HG02885 (cell line): ENCODE measurements around the gene LRRC56.

Source experiments
- ATAC-seq: cut with Tn5 transposase; IDR thresholded peaks from one replicate; pipeline ENCODE4 v1.9.1; 2021; ENCODE audit warnings: mild to moderate bottlenecking; ENCODE audit not compliant: unreplicated experiment, poor library complexity

LRRC56 gene, protein sequence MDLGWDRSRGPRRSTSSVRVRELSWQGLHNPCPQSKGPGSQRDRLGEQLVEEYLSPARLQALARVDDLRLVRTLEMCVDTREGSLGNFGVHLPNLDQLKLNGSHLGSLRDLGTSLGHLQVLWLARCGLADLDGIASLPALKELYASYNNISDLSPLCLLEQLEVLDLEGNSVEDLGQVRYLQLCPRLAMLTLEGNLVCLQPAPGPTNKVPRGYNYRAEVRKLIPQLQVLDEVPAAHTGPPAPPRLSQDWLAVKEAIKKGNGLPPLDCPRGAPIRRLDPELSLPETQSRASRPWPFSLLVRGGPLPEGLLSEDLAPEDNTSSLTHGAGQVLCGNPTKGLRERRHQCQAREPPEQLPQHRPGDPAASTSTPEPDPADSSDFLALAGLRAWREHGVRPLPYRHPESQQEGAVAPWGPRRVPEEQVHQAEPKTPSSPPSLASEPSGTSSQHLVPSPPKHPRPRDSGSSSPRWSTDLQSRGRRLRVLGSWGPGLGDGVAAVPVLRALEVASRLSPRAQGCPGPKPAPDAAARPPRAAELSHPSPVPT

DNA sequence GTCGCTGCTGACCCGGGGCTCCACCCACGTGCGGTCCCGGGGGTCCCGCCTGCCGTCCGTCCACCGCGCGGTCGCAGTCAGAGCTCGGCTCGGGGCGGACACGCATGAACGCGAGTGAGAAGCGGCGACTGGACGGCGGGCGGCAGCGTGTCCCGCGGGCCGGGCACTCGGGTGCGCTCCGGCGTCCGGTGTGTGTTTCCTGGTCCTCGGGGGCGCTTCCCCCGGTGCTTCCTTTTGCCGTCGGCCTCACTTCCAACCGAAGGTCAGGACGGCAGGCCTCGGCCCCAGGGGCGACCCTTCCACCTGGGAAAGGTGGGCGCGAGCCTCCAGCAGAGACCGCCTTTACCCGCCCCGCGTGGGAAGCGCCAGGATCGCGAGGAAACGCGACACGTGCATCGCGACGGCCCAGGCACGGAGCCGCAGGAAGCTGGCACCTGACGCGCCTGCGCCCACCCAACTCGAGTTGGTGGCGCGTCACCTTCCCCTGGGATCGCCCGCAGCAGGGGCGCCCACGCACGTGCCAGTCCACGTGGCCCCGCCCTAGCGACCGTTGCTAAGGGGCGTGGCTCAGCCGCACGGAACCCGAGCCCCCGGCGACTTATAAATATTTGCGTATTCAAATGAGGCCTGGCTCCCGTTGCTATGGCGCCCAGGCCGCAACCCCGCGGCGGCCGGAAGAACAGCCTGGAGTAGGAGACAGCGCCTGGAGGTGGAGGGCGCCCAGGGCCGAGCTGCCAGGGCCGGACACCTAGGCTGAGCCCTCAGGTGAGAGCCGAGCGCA, at the start of gene LRRC56:
TSS of gene LRRC56 (plus strand) at position 687 of the 781 bp plus-strand sequence. CDS start 3,158 bp downstream, outside the sequence.
- peak; percentile 49 for ATAC-seq

DNA sequence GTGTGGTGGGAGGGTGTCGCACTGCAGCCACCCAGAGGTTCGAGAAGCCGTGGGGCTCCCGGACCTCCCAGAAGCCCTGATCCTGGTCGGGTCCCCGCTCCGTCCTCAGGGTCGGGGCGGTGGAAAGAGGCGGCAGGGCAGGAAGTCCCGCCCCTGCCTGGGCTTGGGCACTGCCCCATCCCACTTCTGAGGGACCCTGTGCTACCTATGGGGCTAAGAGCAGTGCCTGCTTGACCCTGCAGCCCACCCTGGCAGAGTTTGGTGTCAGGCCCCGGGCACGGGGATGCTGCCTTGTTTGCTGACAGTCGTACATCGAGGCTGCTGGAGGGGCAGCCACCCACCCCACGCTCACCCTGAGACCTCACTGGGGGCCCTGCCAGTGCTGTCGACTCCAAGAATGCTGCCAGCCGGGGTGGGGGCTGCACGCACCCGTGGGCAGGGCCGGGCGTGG, 49.7 kb upstream of the LRRC56 start:
- ATAC-seq, result no peak

DNA sequence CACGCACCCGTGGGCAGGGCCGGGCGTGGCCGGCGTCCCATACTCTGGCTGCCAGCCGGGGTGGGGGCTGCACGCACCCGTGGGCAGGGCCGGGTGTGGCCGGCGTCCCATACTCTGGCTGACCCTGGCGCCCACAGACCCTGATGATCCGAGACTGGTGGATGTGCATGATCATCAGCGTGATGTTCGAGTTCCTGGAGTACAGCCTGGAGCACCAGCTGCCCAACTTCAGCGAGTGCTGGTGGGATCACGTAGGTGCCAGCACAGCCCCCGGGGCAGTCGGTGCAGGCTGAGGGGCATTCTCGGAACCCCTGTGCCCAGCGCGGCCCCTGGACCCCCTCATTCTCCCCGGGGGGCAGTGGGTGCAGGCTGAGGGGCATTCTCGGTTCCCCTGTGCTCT, 49.3 kb upstream of the LRRC56 start:
- ATAC-seq, result no peak

DNA sequence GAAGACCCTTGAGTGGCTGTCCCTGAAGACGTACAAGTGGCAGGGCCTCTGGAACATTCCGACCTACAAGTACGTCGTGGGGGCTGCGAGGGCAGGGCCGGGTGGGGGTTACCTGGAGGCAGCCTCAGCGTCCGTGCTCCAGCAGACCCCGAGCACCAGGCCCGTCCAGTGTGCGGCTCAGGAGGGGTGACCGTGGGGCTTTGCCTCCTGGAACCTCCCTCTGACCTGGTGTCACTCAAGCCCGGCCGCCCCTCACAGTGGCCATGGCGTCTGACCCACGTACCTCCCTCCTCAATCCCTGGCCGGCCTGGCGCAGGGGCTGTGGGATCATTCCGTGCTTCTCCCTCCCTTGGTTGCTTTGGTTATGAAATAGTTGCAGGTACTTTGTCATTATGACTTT, 48.7 kb upstream of the LRRC56 start:
- ATAC-seq, result no peak

DNA sequence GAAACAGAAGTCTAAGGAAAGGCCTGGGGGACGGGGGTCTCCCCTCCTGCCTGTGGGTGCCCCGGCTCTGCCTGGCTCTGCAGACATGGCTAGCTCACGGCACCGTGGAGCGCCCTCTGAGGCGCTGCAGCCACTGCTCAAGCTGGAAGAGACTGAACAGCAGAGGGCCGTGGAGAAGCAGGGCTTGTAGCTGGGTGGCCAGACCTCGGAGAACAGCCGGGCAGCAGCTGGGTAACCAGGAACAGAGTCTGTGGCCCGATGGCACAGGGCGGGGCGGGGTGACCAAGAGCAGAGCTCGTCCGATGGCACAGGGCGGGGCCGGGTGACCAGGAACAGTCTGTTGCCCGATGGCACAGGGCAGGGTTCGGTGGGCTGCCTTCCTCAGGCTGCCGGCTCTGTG, 48.3 kb upstream of the LRRC56 start:
- no peak for ATAC-seq

DNA sequence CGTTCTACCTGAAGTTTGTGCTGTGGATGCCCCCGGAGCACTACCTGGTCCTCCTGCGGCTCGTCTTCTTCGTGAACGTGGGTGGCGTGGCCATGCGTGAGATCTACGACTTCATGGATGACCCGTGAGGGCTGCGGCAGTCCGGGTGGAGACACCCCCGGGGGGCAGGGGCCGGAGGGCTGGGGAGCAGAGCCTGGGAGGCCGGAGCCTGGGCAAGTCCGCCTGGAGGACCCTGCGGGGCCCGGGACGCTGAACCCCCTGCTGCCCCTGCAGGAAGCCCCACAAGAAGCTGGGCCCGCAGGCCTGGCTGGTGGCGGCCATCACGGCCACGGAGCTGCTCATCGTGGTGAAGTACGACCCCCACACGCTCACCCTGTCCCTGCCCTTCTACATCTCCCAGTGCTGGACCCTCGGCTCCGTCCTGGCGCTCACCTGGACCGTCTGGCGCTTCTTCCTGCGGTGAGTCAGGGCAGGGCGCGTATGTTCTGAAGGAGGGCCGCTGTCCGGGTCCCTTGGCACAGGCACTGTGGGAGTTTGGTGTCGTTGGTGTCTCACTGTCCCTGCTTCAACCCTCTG, 47.6 kb upstream of the LRRC56 start:
- no peak for ATAC-seq

DNA sequence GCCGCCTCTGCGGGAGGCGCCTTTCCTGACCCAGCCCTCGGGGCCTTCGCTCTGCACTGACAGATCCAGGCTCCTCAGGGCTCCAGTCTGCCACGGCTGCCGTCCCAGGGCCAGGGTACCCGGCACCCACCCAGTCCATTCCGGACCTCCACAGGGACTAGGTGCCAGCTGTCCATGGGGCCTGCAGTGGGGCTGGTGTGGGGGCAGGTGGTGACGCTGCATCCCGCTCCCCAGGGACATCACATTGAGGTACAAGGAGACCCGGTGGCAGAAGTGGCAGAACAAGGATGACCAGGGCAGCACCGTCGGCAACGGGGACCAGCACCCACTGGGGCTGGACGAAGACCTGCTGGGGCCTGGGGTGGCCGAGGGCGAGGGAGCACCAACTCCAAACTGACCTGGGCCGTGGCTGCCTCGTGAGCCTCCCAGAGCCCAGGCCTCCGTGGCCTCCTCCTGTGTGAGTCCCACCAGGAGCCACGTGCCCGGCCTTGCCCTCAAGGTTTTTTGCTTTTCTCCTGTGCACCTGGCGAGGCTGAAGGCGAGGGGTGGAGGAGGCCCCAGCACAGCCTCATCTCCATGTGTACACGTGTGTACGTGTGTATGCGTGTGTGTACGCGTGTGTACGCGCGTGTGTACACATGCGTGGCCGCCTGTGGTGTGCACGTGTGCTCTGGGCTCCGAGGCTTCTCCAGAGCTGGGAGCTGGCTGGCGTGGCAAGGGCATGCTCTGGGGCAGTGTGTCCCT, 47.0 kb upstream of the LRRC56 start:
- no peak for ATAC-seq

DNA sequence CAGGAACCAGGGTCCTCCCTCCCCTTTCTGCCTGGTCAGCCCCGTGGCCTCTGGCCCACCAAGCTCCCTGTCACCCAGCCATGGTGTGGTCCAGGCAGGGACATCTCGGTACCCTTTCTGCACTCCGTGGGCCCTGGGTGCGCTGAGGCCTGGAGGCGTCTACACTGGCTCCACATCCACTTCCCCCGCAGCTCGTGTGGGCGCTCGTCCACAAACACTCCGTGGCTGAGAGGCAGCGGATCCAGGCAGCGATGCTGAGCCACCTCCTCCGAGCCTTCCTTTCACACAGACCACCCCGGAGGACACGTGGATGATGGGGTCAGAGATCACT, 46.4 kb upstream of the LRRC56 start:
- ATAC-seq, result no peak

DNA sequence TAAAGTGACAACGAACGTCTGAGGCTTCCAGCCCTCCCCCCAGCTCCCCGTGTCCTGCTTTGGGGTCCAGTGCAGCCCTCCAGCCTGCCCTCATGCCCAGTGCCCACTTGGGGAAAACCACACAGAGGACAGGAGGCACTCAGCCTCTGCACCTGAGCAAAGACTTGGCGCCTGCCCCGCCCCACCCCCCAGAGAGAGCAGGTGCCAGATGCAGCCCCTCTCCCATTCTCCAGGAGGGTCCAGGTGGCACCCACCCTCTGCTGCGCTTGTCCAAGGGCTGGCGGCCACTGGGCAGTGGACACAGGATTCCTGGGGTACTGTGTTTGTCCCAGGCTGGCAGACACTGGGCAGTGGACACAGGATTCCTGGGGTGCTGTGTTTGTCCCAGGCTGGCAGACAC, 46.0 kb upstream of the LRRC56 start:
- ATAC-seq, result no peak

DNA sequence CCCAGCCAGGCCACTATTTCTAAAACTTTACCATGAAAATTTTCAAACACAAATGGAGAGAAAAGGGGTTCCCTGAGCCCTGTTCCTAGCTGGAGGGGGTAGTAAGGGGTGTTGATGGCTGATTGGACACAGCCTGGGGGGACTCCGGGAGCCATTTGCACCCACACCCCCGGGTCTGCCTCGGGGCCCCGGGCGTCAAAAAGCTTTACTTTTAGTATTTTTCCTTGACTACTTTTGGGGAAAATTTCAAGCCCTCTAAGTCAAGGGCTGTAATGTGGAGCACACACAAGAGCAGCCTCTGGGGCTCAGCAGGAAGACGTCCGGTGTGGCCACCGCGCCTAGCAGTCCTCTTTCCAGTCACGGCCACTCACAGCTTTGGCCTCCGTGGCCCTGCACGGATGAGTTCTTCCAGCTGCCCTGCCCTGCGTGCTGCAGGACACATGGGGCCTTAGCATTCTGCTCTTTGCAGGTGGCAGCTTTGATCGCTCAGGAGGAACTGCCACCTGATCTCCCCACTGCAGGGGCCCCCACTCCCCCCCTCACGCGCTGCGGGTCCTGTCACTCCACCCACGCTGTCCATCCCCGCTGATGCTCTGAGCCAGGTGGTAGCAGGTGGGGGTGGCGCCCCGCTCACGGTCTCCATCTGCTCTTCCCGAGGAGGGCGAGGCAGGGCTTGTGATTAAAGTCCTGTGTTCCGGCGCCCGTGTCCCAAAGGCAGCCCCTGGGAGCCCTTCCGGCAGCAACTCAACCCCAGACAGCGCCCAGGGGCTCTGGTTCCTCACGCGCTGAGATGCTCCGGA, 44.7 kb upstream of the LRRC56 start:
- ATAC-seq, result no peak

DNA sequence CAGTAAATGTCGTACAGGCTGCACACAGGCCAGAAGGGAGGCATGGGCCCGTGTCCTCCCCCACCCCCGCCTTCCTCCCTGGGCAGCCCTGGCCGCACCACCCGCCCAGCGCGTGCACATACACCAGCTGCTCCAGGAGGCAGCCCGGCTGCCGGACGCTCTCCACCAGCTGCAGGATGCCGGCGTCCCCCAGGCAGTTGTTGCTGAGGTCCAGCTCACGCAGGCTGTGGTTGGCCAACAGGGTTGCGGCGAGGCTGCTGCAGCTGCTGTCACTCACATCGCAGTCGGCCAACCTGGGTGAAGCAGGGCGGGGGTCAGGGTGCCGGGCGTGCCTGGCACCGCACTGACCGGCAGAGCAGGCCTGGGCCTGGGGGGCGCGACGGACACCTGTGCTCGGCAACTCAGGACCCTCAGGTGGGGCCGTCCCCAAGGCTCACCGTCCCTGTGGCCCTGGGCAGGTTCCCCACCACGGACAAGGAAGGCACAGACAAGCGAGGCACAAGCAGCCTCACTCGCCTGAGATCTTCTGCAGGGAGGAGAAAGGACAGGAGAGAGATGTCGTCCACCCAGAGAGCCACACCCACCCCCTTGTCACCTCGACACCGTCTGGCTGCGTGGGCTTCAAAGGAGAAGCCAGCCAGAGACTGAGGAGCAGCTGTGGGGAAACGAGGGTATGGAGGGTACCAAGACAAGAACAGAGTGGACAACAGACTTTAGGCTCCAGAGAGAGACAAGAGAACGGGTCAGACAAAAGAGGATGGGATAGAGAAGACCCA, 42.4 kb upstream of the LRRC56 start:
- no peak for ATAC-seq

DNA sequence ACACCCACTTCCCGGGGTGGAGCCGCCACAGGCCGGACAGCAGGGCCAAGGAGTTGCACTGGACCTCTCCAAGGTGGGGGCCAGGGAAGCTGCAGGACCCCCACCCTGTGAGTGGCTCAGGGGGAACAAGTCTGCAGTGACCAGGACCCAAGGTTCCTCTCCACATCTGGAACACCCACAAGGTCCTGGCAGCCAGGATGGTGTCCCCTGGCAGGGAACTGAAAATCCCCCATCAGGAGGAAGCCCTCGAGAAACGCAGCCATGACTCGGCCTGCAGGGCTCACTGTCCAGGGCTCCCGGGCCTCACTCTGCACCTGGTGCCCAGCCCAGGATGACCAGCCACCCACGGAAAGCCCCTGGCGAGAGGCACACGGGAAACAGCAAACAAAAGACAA, 41.8 kb upstream of the LRRC56 start:
- ATAC-seq, result no peak

DNA sequence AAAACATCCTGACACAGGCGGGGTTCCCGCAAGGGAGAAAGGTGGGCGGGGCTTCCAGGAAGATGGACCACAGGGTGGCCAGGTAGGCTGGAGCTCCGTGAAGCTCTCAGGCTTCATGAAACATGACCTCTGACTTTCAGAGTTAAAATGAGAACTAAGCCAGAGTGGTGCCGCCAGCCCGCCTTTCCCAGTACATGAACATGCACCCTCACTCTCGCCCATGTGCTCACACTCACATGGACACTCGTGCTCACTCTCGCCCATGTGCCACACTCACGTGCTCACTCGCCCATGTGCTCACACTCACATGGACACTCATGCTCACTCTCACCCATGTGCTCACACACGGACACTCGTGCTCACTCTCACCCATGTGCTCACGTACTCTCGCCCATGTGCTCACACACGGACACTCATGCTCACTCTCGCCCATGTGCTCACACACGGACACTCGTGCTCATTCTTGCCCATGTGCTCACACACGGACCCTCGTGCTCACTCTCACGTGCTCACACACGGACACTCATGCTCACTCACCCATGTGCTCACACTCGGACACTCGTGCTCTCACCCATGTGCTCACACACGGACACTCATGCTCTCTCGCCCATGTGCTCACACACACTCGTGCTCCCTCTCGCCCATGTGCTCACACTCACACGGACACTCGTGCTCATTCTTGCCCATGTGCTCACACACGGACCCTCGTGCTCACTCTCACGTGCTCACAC, 40.3 kb upstream of the LRRC56 start:
- ATAC-seq, result no peak

DNA sequence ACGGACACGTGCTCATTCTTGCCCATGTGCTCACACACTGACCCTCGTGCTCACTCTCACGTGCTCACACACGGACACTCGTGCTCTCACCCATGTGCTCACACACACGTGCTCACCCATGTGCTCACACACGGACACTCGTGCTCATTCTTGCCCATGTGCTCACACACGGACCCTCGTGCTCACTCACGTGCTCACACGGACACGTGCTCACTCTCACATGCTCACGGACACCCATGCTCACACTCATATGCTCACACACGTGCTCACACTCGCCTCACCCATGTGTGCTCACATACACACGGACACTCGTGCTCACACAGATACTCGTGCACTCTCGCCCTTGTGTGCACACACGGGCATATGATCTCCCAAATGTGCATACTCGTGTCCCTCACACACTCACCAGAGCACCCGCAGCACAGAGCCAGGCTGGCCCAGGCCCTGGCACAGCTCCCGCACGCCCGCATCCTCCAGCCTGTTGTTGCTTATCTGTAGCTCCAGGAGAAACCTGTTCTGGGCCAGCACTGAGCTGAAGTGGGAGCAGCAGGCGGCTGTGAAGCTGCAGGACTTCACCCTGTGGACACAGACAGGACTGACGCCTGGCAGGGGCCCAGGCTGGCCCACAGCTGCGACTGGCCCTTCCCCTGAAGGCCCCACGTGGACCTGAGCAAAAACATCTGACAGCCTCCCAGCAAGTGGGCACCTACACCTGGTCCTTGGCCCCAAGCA, 39.6 kb upstream of the LRRC56 start:
- no peak for ATAC-seq

DNA sequence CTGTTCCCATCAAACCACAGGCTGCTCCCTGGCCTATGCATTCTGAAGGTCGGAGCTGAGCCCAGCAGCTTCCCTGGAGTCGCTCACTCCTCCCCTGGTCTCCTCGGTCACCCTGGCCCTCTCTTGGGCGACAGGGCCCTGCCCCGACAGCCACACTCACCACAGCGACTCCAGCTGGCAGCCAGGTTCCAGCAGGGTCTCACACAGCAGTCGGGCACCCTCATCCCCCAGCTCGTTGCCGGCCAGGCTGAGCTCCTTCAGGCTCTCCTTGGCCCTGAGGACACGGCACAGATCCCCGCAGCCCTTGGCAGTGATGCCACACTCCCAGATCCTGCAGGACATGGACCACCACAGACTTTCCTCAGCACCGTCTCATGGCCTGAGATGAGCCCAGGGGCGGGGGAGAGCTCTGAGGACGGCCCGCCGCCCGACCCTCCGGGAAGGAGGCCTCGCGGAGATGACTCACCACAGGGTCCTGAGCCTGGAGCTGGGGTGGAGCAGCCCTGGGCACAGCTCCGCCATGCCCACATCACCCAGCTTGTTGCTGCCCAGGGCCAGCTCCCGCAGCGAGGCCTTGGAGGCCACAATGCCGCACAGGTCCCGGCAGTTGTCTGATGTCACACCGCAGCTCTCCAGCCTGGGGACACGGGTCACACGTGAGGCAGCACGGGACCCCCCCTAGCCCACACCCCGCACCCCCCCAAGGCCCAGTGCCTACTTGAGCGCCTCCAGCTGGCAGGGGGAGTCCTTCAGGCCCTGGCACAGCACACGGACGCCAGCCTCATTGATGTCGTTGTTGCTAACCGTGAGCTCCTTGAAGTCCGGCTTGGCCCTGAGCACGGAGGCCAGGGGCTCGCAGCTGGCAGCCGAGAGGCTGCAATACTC, 38.8 kb upstream of the LRRC56 start:
- no peak for ATAC-seq

DNA sequence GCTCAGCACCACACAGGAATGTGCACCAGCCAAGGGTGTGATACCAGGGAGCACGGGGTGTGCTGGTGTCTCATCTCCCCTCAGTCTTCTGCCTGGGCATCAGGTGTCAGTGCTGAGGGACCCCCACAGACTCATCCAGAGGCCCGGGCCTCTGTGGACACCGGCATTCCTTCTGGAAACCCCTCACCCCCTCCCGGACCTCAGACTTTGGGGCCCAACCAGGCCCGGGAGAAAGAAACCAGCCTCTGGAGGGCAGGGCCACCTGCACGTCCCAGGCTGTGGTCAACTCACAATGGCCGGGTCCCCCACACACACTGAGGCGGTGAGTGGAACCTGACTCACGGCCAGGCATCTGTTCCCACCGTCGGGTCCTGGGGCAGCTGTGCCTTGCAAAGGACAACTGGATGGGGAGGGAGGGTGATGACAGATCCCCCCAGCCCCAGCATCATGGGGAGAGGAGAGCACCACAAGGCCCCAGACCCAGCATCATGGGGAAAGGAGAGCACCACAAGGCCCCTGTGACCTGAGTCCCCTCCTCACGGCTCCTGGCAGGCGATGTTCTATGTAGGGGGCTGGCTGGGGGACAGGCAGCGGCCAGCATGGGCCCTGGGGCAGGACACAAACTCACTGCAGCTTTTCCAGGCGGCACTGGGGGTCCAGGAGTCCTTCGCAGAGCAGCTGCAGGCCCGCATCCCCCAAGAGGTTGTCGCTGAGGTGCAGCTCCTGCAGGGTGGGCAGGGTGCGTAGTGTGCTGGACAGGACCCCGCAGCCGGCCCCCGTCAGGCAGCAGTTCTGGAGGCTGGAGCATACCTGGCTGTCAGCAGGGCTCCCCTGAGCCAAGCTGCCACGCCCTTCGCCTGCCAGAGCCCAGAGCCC, 37.9 kb upstream of the LRRC56 start:
- ATAC-seq, result no peak
